Renal pelvis (tissue), 4 donors: ENCODE measurements around the gene GSAP. TPM values are rescaled to one million over a fixed set of nuclear protein-coding genes. Genes with fewer than 3 reads are reported as not detected.

Source experiments
- DNase-seq: peaks from one replicate; pipeline ENCODE4 v3.0.0-alpha.2; 2013
- polyA plus RNA-seq, 3 donors: library from polyadenylated mRNA; unstranded; fragments of 120-200 nt; gene quantifications; one replicate each; pipeline ENCODE4 v1.2.1, GENCODE V29; 2013; ENCODE audit not compliant: insufficient read length in 3 of 3

Gene GSAP
- polyA plus RNA-seq, 3 donors: 9.6 to 20.6 (median 14.5) TPM

GRCh38 chr7:77442636-77443035 is 26.5 kb upstream of the GSAP start:
- DNase-seq: no peak

GRCh38 chr7:77441046-77441445 is 24.9 kb upstream of the GSAP start:
- no peak for DNase-seq

DNA sequence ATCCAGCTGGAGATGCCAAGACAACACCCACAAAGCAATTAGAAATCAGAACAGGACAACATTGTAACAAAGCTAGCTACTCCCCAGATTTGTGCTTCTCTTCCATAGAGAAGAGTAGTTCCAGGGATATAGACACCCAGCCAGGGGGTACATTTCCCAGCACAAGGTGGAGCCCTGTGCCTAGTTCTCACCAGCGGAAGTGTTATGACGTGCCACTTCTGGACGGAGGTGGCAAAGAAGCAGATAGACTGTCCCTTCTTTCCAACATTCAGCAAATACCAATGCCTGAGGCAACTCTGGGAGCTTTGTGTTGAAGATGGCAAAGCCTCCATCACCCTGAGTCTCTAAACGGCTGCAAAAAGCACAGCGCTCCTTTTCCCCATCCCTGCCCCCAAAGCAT is 23.4 kb upstream of the GSAP start:
- no peak for DNase-seq

GRCh38 chr7:77438131-77438530 is 22.0 kb upstream of the GSAP start:
- DNase-seq: no peak

GRCh38 chr7:77434570-77435275 is 18.6 kb upstream of the GSAP start:
- no peak for DNase-seq

DNA sequence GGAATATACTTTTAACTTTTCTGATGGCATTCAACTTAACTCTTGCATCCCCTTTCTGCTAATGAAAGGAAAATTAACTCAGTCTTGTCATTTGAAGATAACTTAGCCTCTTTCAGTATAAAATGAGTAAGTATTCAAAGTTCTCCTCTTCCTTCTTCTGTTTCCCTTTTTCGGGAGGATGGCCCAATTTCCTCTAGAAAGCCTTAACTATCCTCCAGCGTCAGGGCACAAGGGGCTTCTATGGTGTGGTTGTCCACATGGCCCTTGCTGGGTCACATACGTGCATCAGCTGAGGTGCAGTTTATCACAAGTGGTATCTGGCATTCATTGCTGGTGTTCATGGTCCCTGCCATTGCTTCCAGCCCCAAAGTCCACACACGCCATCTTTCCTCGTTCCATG is 17.8 kb upstream of the GSAP start:
- no peak for DNase-seq

DNA sequence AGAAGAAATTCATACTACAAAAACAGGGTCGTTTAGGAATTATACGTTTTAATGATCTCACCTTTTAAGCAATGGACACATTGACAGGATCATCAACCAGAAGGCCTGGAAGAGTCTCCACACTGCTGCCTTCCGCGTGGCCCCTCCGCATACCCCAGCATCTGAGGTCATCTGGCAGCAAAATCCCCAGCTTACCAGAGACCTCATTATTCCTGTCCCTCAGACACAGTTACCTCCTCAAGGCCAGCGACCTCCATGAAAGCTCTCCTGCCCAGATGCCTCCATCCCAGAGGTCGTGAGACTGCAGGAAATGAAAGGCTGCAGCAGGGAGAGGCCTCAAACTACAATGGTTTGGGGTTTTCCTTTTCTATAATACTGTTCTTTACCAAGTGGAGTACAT is 14.8 kb upstream of the GSAP start:
- no peak for DNase-seq

- DNase-seq: no peak
Measured at GRCh38 chr7:77428777-77429231, 12.7 kb upstream of the GSAP start.

- no peak for DNase-seq
Measured at GRCh38 chr7:77427996-77428603, 12.0 kb upstream of the GSAP start.

DNA sequence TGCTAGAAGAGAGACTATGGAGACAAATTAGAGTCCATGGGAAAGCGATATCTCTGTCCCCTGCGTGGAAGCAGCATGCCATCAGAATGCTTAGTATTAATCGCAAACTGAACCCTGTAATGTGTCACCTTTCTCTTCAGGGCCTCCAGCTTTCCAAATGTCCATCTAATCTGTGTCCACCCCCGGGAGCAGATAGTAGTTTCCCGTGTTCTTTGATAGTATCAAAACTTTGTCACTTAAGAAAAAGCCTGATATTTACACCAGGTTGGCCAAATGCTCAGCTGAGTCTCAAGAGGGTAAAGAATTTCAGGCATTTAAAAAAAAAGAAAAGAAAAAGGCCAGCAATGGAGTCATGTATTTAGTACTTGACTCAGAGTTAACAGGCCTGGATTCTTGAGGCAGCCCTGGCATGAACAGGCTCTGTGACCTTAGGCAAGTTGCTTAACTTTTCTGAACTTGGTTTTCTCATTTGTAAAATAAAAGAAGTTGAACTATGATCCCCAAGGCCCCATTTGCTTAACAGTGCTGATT is 10.4 kb upstream of the GSAP start:
- DNase-seq: no peak

- no peak for DNase-seq
Measured at GRCh38 chr7:77426052-77426404, 9.9 kb upstream of the GSAP start.

- DNase-seq: no peak
Measured at GRCh38 chr7:77425101-77426051, 9.2 kb upstream of the GSAP start.

- no peak for DNase-seq
Measured at GRCh38 chr7:77422500-77422899, 6.4 kb upstream of the GSAP start.

GRCh38 chr7:77420986-77421672 is 5.0 kb upstream of the GSAP start:
- DNase-seq: no peak

GRCh38 chr7:77420438-77420837 is 4.3 kb upstream of the GSAP start:
- no peak for DNase-seq

DNA sequence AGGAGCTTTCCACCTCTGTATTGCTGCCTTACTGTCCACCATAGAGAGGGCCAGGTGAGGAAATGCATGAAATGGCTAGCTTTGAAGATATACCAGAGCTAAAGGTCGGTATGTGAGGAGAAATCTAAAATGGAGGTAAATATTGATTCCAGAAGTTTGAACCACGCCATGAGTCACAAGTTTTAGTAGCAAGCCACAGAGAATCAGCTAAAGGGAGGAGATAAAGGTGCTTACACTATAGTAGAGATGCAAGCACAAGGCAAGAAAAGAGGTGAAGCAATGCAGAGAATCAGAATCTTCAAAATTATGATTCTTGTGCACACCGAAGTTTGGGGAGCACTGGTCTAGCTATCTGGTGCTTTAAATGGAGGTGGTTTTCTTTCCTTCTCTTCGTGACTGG is 3.0 kb upstream of the GSAP start:
- DNase-seq: no peak

DNA sequence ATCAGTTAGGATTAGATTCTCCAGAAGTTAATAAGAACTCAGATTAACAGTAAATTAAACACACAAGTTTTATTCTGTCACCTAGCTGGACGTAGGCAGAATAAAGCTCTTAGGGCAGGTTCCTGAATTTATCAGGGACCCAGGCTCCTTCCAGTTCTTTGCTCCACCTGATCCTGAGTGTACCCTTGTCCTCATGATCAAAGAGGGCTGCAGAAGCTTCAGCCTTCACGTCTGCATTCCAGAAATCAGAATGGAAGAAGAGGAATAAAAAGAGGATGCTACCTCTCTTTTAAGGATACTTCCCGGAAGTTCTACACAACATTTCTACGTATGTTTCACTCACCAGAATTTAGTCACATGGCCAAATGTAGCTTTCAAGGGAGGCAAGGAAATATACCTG is 1.7 kb upstream of the GSAP start:
- DNase-seq: no peak

DNA sequence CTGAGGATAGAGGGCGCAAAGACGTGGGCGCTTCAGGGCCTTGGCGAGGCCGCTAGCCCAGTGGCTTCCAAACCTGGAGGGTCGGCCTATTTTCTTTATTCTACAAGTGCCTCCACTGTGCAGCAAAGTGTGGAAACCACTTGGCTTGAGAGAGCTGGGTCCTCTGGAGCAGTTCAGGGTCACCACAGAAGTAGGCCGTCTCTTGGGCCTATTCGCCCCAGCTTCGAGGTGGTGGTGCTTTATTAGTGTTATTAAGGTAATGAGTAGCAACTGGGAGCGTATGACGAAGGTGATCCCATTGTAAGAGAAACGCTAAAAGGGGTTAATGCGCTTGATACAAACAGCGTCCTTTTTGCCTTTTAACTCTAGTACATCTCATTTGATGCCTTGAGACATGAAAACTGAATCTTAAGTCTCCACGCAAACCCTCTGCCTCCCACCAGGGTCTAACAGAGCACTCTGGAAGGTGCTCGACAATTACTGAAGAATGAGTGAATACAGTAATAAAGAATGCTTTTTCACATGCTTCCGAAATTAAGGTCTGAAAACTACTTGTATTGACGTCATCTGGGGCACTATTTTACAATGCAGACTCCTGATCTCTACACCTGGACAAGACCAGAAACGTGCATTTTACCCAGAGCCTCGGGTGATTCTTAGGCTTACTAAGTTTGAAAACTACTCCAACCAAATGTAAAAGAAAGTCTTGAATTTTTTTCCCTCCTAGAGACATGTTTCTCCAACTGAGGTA is 647 bp upstream of the GSAP start:
- DNase-seq: no peak

GRCh38 chr7:77415476-77415822 is 700 bp downstream of the GSAP start:
- DNase-seq: peak; percentile 24

DNA sequence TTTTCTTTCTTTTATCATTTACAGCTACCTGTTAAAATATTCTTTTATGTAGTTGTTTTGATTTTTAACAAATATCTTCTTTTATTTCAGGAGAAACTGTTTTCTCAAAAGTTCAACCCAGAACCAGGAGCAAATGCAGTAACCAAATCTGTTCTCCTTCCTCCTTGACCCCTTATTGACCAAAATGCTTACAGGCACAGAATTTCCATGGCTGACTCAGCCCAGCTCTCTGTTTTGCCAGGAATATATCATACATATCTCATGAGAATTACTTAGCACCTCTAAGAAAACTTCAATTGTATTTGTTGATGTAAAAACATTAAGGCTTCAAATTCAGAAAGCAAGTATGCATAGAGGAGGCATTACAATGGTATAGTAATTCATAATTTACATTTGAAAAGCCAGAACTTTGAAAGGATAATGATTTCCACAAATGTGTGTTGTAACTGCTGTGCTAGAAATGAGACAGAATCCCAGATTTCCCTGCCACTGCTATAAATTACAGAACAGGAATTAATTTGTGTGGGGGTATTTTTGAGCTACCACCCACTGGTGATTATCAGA is 2.2 kb downstream of the GSAP start:
- DNase-seq: no peak

DNA sequence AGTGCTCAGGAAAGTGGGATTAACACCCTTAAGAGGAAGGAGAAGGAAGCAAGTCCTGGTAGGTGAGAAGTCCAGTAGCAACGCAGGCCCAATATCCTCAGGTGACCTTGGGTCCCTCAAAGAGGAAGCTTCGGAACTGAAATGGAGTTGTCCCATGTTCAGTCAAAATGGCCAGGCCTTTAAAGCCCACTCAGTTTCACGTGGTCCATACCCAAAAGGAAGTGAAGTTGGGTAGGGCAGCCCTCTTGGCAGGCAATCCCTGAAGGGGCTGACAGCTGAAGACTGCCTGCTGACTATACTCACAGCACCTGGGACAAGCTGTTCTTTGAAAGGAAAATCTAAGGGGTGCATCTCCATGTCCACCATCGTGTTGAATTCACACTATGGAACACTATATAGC is 3.0 kb downstream of the GSAP start:
- no peak for DNase-seq
